Measurements from ENCODE around the gene HDAC9.

DNA sequence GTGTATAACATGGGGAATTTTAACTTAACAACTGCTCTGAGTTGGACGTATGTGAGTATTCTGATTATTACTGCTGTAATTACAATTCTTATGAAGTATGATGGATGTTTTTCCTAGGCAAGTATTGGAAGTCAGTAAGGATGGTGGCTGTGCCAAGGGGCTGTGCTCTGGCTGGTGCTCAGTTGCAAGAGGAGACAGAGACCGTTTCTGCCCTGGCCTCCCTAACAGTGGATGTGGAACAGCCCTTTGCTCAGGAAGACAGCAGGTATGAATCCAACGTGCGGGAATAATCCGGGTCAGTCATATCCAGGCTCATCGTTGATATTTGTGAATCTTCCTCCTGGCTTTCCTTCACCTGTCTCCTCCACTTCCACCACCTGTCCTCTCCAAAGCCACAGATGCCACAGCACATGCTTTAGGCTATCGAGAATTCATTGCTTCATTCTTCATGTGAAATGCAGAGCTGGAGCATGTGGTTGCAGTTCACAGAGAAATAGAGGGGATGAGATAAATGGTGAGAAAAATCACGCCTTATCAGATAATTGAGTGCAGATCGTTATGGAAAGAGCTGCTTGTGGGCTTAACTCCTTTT lies 480.2 kb downstream of the HDAC9 start:
- TF ChIP-seq, protein P1, sequence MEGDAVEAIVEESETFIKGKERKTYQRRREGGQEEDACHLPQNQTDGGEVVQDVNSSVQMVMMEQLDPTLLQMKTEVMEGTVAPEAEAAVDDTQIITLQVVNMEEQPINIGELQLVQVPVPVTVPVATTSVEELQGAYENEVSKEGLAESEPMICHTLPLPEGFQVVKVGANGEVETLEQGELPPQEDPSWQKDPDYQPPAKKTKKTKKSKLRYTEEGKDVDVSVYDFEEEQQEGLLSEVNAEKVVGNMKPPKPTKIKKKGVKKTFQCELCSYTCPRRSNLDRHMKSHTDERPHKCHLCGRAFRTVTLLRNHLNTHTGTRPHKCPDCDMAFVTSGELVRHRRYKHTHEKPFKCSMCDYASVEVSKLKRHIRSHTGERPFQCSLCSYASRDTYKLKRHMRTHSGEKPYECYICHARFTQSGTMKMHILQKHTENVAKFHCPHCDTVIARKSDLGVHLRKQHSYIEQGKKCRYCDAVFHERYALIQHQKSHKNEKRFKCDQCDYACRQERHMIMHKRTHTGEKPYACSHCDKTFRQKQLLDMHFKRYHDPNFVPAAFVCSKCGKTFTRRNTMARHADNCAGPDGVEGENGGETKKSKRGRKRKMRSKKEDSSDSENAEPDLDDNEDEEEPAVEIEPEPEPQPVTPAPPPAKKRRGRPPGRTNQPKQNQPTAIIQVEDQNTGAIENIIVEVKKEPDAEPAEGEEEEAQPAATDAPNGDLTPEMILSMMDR (IDR thresholded peaks at IDR 0.05; ENCODE audit: low read depth, low read length, poor library complexity, severe bottlenecking) = no peak
- no peak for TF ChIP-seq EZH2phosphoT487 (IDR thresholded peaks at IDR 0.05; ENCODE audit: borderline replicate concordance, low read length)

Measured in DOHH2 (cell line).